H9 (cell line): Measurements from ENCODE around the gene IREB2. TPM values are rescaled to one million over a fixed set of nuclear protein-coding genes. Genes with fewer than 3 reads are reported as not detected.

Source experiments
- DNase-seq: peaks from one replicate; pipeline ENCODE4 v3.0.0-alpha.2; 2017
- H2AFZ ChIP-seq: one replicate; pipeline ENCODE4 v1.6.1; 2013; ENCODE audit warnings: mild to moderate bottlenecking, low read length, control low read depth, moderate library complexity
- H2AK5ac ChIP-seq: 2 replicates; pipeline ENCODE4 v1.6.1; 2013; ENCODE audit warnings: low read length, control low read depth, mixed read lengths; ENCODE audit not compliant: insufficient read length
- H2BK120ac ChIP-seq: one replicate; pipeline ENCODE4 v1.6.1; 2013; ENCODE audit warnings: low read depth, mild to moderate bottlenecking, low read length, control low read depth, inconsistent platforms; ENCODE audit not compliant: poor library complexity, severe bottlenecking
- H2BK12ac ChIP-seq: 2 replicates; pipeline ENCODE4 v1.6.1; 2013; ENCODE audit warnings: low read length, control low read depth, mixed read lengths, low read depth; ENCODE audit not compliant: insufficient read length
- H2BK15ac ChIP-seq: 2 replicates; pipeline ENCODE4 v1.6.1; 2013; ENCODE audit warnings: low read depth, low read length, control low read depth
- H2BK20ac ChIP-seq: one replicate; pipeline ENCODE4 v1.6.1; 2013; ENCODE audit warnings: low read depth, mild to moderate bottlenecking, low read length, control low read depth, inconsistent platforms; ENCODE audit not compliant: poor library complexity, severe bottlenecking
- H2BK5ac ChIP-seq: 2 replicates; pipeline ENCODE4 v1.6.1; 2013; ENCODE audit warnings: low read length, control low read depth, mixed read lengths; ENCODE audit not compliant: insufficient read length
- H3K14ac ChIP-seq: 2 replicates; pipeline ENCODE4 v1.6.1; 2013; ENCODE audit warnings: low read length, control low read depth; ENCODE audit not compliant: insufficient read depth
- H3K18ac ChIP-seq: 2 replicates; pipeline ENCODE4 v1.6.1; 2013; ENCODE audit warnings: low read depth, mild to moderate bottlenecking, mixed read lengths, low read length, control low read depth; ENCODE audit not compliant: insufficient read length
- H3K23ac ChIP-seq: 2 replicates; pipeline ENCODE4 v1.6.1; 2013; ENCODE audit warnings: low read length, control low read depth, mixed read lengths, low read depth; ENCODE audit not compliant: insufficient read length
- H3K23me2 ChIP-seq: 2 replicates; pipeline ENCODE4 v1.6.1; 2013; ENCODE audit warnings: low read depth, mild to moderate bottlenecking, mixed read lengths, low read length, control low read depth; ENCODE audit not compliant: insufficient read length, poor library complexity, severe bottlenecking
- H3K27ac ChIP-seq: 2 replicates; pipeline ENCODE4 v1.5.1; 2013; ENCODE audit warnings: low read length, control low read depth, mixed read lengths, low read depth; ENCODE audit not compliant: insufficient read length
- H3K27me3 ChIP-seq: 2 replicates; pipeline ENCODE4 v1.6.1; 2013; ENCODE audit warnings: low read length, control low read depth, inconsistent platforms; ENCODE audit not compliant: insufficient read depth
- H3K4ac ChIP-seq: 2 replicates; pipeline ENCODE4 v1.6.1; 2013; ENCODE audit warnings: low read depth, mild to moderate bottlenecking, control low read depth, inconsistent platforms, low read length, moderate library complexity
- H3K4me1 ChIP-seq: 2 replicates; pipeline ENCODE4 v1.6.1; 2013; ENCODE audit warnings: low read length, control low read depth, inconsistent platforms; ENCODE audit not compliant: insufficient read depth
- H3K4me2 ChIP-seq: 2 replicates; pipeline ENCODE4 v1.6.1; 2013; ENCODE audit warnings: low read length, control low read depth, mixed read lengths; ENCODE audit not compliant: insufficient read length, insufficient read depth
- H3K56ac ChIP-seq: 2 replicates; pipeline ENCODE4 v1.6.1; 2013; ENCODE audit warnings: low read depth, mild to moderate bottlenecking, mixed read lengths, low read length, control low read depth; ENCODE audit not compliant: insufficient read length
- H3K79me1 ChIP-seq: 2 replicates; pipeline ENCODE4 v1.6.1; 2013; ENCODE audit warnings: low read depth, mild to moderate bottlenecking, moderate library complexity, low read length, control low read depth, inconsistent platforms; ENCODE audit not compliant: insufficient read depth, poor library complexity, severe bottlenecking
- H3K79me2 ChIP-seq: 2 replicates; pipeline ENCODE4 v1.6.1; 2013; ENCODE audit warnings: low read length, control low read depth, inconsistent platforms; ENCODE audit not compliant: insufficient read depth
- H3K9ac ChIP-seq: 2 replicates; pipeline ENCODE4 v1.6.1; 2013; ENCODE audit warnings: low read length, control low read depth, mixed read lengths; ENCODE audit not compliant: insufficient read length; ENCODE audit errors: extremely low read depth
- H3K9me3 ChIP-seq: one replicate; pipeline ENCODE4 v1.6.1; 2013; ENCODE audit warnings: low read depth, low read length, inconsistent platforms; ENCODE audit not compliant: control insufficient read depth
- H3T11ph ChIP-seq: one replicate; pipeline ENCODE4 v1.6.1; 2013; ENCODE audit warnings: mild to moderate bottlenecking, low read length, control low read depth, inconsistent platforms
- H4K20me1 ChIP-seq: one replicate; pipeline ENCODE4 v1.6.1; 2013; ENCODE audit not compliant: control insufficient read depth, insufficient read length, insufficient read depth
- H4K5ac ChIP-seq: 2 replicates; pipeline ENCODE4 v1.6.1; 2013; ENCODE audit warnings: low read depth, mild to moderate bottlenecking, mixed read lengths, low read length, control low read depth; ENCODE audit not compliant: insufficient read length
- H4K8ac ChIP-seq: replicated peaks from 2 replicates; pipeline ENCODE4 v1.6.1; 2013; ENCODE audit warnings: low read length, control low read depth, mixed read lengths, low read depth; ENCODE audit not compliant: insufficient read length
- H4K91ac ChIP-seq: 2 replicates; pipeline ENCODE4 v1.6.1; 2013; ENCODE audit warnings: low read depth, mild to moderate bottlenecking, moderate library complexity, mixed read lengths, low read length, control low read depth; ENCODE audit not compliant: insufficient read length
- H3K27ac Mint-ChIP-seq, 3 experiments: 2 replicates in 2 of 3; 3 replicates in 1 of 3; pipeline ENCODE4 v1.8.0; 2020 to 2021; ENCODE audit warnings: mixed read lengths in 3 of 3, mild to moderate bottlenecking in 1 of 3, moderate library complexity in 1 of 3
- H3K27me3 Mint-ChIP-seq: 2 replicates; pipeline ENCODE4 v1.8.0; 2021; ENCODE audit warnings: low read depth, mild to moderate bottlenecking, moderate library complexity, mixed read lengths
- H3K36me3 Mint-ChIP-seq, 3 experiments: 2 replicates in 2 of 3; 3 replicates in 1 of 3; pipeline ENCODE4 v1.8.0; 2020 to 2021; ENCODE audit warnings: low read depth in 3 of 3, mixed read lengths in 3 of 3; ENCODE audit not compliant: insufficient read depth in 1 of 3
- H3K4me1 Mint-ChIP-seq, 2 experiments: 2 replicates each; pipeline ENCODE4 v1.8.0; 2020; ENCODE audit warnings: mixed read lengths in 2 of 2
- H3K4me3 Mint-ChIP-seq, 2 experiments: 2 replicates in 1 of 2; 3 replicates in 1 of 2; pipeline ENCODE4 v1.8.0; 2020 to 2021; ENCODE audit warnings: mild to moderate bottlenecking in 2 of 2, mixed read lengths in 2 of 2, moderate library complexity in 1 of 2
- H3K9me3 Mint-ChIP-seq, 2 experiments: 2 replicates in 1 of 2; 3 replicates in 1 of 2; pipeline ENCODE4 v1.8.0; 2020; ENCODE audit warnings: mild to moderate bottlenecking in 2 of 2, mixed read lengths in 2 of 2, moderate library complexity in 1 of 2
- CTCF ChIP-seq: fragments of 200-600 bp; sonication (generic); conservative IDR thresholded peaks from 3 replicates; pipeline ENCODE4 v1.8.0; 2021; ENCODE audit warnings: antibody characterized with exemption, mild to moderate bottlenecking
- WGBS: extraction: QIAGEN DNeasy Blood & Tissue Kit; methylation state at CpG from one replicate; pipeline ENCODE4 v1.1.7; 2013; ENCODE audit warnings: missing lambda C conversion rate, low lambda C conversion rate, mixed read lengths; ENCODE audit not compliant: insufficient read length; ENCODE audit errors: extremely low coverage; 5-methylcytosine and 5-hydroxymethylcytosine counted together
- total RNA-seq: library from RNA; stranded (reverse); gene quantifications from 2 replicates; pipeline ENCODE4 v1.2.1, GENCODE V29; 2021

IREB2 gene
- total RNA-seq, 1 experiment from 2014 or later = 87.6 TPM

GRCh38 chr15:78540871-78541743 is 103.1 kb downstream of the IREB2 start:
- H3K79me1 ChIP-seq = peaks cover 3% of the 10 kb centered on the region
- no peak overlapping the region for H4K5ac ChIP-seq
- peak overlapping the region; percentile 97 for H3K4me2 ChIP-seq
- Mint-ChIP-seq H3K27ac (peak overlapping the region; percentile 38 to 98 (median 94); a peak in 6 of 7 replicates), H3K9me3 (no peaks in the 10 kb centered on the region; a peak in 1 of 5 replicates), H3K4me3 (peak overlapping the region; percentile 94 to 99), H3K4me1 (peaks cover 5 to 15% of the 10 kb centered on the region in 2 experiments), H3K27me3 (no peaks in the 10 kb centered on the region), H3K36me3 (peaks cover 20 to 40% (median 39%) of the 10 kb centered on the region in 3 experiments; a peak in 6 of 7 replicates)
- no peak overlapping the region for H2BK20ac ChIP-seq
- no peaks in the 10 kb centered on the region for H3K4me1 ChIP-seq
- no peak overlapping the region for H3K56ac ChIP-seq
- H3K27ac ChIP-seq = no peak overlapping the region
- H3K9ac ChIP-seq = peak overlapping the region; percentile 98
- no peak overlapping the region for H3K14ac ChIP-seq
- no peak overlapping the region for H4K91ac ChIP-seq
- H2AK5ac ChIP-seq = no peak overlapping the region
- no peak overlapping the region for H3T11ph ChIP-seq
- H4K8ac ChIP-seq = no peak overlapping the region
- H2BK12ac ChIP-seq = no peak overlapping the region
- H3K9me3 ChIP-seq = no peaks in the 10 kb centered on the region
- WGBS = no CpG with 5 or more reads among the region's 17 CpGs
- no peak overlapping the region for H3K4ac ChIP-seq
- no peaks in the 10 kb centered on the region for H3K27me3 ChIP-seq
- no peak overlapping the region for H2BK5ac ChIP-seq
- H2BK120ac ChIP-seq = no peak overlapping the region
- H3K18ac ChIP-seq = no peak overlapping the region
- no peaks in the 10 kb centered on the region for H4K20me1 ChIP-seq
- peaks cover 10% of the 10 kb centered on the region for H3K23me2 ChIP-seq
- H3K79me2 ChIP-seq = peaks cover 7% of the 10 kb centered on the region; the same call in 1 of the 2 replicates
- H3K23ac ChIP-seq = no peak overlapping the region
- no peak for DNase-seq
- no peak for TF ChIP-seq CTCF
- H2AFZ ChIP-seq = no peak overlapping the region
- no peak overlapping the region for H2BK15ac ChIP-seq
